ENCODE results near the gene PCCA.

- TF ChIP-seq GATA3 (IDR thresholded peaks at IDR 0.05; ENCODE audit: low read depth, low read length) (no peak), GATA2 (IDR thresholded peaks at IDR 0.05; ENCODE audit: low read depth, low read length) (no peak)
Observed at GRCh38 chr13:100131863-100132574, 43.1 kb downstream of the PCCA start.

Data from SH-SY5Y (cell line).